Esophagus squamous epithelium (tissue), 4 donors: ENCODE results near the gene RIPOR2.

Experiments used
- POLR2A ChIP-seq, 4 donors: fragments of 450-650 bp; IDR thresholded peaks; one replicate each; pipeline ENCODE4 v1.6.1; 2017; ENCODE audit warnings: antibody characterized with exemption in 4 of 4, mild to moderate bottlenecking in 4 of 4, moderate library complexity in 3 of 4
- TF ChIP-seq, protein P1 (sequence below), 6 experiments: fragments of 450-650 bp in 4 of 6; fragments of 200-600 bp in 2 of 6; sonication (generic) in 2 of 6; IDR thresholded peaks; one replicate each; pipeline ENCODE4 v1.5.1; 2016 to 2019; ENCODE audit warnings: antibody characterized with exemption in 6 of 6, mild to moderate bottlenecking in 4 of 6, moderate library complexity in 4 of 6

DNA sequence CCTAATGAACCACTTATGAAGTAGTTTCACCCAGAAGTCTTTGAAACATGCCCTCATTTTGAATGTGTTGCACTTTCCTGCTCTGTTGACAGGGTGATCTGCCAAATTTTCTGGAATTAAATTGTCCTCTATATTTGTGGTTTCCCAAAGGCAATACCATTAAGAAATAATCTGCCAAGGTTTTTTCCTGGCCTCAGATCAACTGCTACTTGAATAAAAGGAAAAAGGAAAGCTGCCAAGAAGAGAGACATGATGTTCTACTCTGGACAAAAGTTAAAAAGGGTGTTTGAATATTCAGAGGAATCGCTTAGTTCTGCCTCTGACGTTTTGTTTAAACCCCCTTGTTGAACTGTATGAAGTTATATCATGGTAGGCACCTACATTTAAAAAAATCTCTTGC is 99.7 kb downstream of the RIPOR2 start:
- no peak for TF ChIP-seq POLR2A (IDR thresholded peaks at IDR 0.05)
- TF ChIP-seq, protein P1, sequence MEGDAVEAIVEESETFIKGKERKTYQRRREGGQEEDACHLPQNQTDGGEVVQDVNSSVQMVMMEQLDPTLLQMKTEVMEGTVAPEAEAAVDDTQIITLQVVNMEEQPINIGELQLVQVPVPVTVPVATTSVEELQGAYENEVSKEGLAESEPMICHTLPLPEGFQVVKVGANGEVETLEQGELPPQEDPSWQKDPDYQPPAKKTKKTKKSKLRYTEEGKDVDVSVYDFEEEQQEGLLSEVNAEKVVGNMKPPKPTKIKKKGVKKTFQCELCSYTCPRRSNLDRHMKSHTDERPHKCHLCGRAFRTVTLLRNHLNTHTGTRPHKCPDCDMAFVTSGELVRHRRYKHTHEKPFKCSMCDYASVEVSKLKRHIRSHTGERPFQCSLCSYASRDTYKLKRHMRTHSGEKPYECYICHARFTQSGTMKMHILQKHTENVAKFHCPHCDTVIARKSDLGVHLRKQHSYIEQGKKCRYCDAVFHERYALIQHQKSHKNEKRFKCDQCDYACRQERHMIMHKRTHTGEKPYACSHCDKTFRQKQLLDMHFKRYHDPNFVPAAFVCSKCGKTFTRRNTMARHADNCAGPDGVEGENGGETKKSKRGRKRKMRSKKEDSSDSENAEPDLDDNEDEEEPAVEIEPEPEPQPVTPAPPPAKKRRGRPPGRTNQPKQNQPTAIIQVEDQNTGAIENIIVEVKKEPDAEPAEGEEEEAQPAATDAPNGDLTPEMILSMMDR (IDR thresholded peaks at IDR 0.05): no peak
